ENCODE data around the gene MYRIP.

Gene MYRIP

GRCh38 chr3:40187945-40188344 is 378.5 kb downstream of the MYRIP start:
- DNase-seq (ENCODE audit: low read depth in 3 of 3) = no peak

DNA sequence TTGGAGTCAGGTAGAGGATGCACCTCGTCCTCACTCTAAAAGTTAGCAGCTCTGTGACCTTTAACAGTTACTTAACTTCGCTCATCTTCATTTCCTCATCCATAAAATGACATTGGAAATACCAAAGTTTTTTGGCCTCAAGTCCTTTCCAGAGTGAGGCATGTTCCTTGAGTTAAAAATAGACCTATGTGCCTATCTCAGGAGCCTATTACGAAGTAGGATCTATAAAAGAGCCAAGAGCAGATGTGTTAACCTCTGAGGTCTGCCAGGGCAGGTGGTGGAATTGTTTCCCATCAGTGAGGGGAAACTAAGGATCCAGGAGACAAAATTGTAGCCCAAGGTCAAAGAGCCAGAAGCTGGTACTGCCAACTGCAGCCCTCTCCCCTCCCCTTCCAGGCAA is 379.7 kb downstream of the MYRIP start:
- no peak for DNase-seq (ENCODE audit: low read depth in 3 of 3)

GRCh38 chr3:40190056-40190455 is 380.6 kb downstream of the MYRIP start:
- DNase-seq (ENCODE audit: low read depth in 3 of 3) = no peak

- no peak for DNase-seq (ENCODE audit: low read depth in 3 of 3)
Observed at GRCh38 chr3:40191251-40191650, 381.8 kb downstream of the MYRIP start.

DNA sequence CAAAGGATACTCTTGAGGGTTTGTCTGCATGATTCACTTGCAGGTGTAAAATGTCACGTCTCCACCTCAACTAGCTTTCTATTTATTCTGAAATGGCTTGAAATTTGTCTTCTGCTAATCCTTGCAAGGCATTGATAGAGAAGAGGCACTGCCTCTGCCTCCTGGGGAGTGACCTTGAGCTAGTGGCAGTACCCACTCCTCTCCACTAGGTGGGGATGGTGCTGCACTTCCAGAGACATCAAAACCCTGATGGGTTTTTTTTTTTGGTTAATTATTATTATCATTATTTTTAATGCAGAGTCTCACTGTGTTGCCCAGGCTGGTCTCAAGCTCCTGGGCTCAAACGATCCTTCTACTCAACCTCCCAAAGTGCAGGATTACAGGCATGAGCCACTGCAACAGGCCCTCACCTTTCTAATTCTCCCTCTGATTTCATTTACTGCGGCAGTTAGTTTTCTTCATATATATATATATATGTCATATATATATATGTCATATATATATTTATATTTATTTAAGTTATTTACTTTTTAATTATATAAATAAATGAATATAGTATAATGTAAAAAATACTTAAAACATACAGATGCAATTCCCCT is 382.5 kb downstream of the MYRIP start:
- peak; percentile 19 to 26 (median 19) for DNase-seq (ENCODE audit: low read depth in 3 of 3)

- no peak for DNase-seq (ENCODE audit: low read depth in 3 of 3)
Observed at GRCh38 chr3:40192628-40193027, 383.2 kb downstream of the MYRIP start.

DNA sequence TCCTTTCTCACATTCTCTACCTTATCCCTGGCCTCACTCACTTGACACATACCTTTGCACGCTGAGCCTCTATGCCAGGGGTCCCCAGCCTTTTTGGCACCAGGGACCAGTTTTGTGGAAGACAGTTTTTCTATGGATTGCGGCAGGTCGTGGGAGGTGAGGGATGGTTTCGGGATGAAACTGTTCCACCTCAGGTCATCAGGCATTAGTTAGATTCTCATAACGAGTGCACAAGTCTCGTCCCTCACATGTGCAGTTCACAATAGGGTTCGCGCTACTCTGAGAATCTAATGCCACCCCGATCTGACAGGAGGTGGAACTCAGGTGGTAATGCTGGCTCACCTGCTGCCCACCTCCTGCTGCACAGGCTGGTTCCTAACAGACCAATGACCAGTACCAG is 387.6 kb downstream of the MYRIP start:
- DNase-seq (ENCODE audit: low read depth in 3 of 3) = no peak

DNA sequence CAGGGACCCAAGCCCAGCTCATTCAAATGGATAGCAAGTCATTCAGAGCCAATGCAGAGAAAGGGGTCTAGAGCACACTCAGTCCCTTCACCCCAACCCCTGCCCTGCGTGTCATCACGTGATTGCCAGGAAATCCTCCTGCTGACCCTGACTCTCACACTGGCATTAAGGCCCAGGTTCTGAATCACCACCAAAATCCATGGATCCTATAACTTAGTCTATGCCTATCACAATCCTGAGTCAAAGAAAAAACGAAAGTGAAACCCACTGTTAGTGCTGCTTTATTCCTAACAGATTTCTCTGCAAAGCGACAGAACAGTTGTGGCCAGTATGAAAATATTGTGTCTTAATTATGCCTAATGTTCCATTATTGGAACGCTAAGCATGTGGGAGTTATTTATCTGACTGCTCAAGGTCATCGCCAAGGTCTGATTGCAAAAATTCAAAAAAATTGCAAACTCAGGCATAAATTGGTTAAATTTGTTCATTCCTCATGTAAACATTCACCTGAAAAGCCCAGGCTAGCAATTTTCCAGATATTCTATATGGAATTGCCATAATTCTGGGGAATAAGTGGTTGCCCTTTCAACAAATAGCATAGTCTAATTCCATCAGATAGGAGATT is 391.4 kb downstream of the MYRIP start:
- DNase-seq (ENCODE audit: low read depth in 3 of 3) = no peak

DNA sequence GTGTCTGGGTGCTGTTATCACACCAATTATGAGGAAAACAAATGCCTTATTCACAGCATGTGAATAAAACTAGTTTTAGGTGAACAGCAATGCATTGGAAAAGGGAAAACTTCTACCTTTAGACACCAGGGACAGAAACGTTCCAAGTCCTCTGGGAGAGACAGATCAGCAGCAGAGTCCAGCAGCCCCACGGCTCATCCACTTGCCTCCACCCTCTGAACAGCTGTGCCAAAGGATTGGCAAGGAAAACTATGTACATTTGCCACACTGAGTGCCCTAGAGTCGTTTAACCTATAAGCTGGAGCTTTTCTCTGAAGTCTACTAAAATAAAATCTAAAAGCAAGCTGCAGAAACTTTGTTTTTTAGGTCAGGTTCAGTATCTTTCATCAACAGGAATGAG is 392.4 kb downstream of the MYRIP start:
- no peak for DNase-seq (ENCODE audit: low read depth in 3 of 3)

GRCh38 chr3:40206522-40206921 is 397.1 kb downstream of the MYRIP start:
- DNase-seq (ENCODE audit: low read depth in 3 of 3) = no peak

- DNase-seq (ENCODE audit: low read depth in 3 of 3) = no peak
Observed at GRCh38 chr3:40207796-40208195, 398.4 kb downstream of the MYRIP start.

- DNase-seq (ENCODE audit: low read depth in 3 of 3) = no peak
Observed at GRCh38 chr3:40208251-40208650, 398.8 kb downstream of the MYRIP start.

DNA sequence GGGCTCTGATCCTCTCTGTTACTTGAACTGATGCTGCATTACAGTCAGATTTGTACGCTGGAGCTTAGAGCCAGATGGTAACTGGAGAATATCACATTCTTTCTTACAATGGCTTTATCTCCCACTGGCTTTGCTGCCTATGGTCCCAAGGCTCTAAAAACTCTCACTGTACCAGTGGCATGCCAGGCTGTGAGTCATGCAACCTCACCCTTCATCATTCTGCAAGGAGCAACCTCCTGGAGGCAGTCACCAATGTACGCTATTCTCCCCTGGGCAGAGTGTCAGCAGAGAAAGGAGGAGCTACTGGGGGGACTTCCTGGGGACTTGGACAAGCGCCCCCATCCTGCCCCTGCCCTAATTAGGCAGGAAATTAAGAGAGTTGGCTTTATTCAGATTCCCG is 402.2 kb downstream of the MYRIP start:
- DNase-seq (ENCODE audit: low read depth in 3 of 3) = no peak

DNA sequence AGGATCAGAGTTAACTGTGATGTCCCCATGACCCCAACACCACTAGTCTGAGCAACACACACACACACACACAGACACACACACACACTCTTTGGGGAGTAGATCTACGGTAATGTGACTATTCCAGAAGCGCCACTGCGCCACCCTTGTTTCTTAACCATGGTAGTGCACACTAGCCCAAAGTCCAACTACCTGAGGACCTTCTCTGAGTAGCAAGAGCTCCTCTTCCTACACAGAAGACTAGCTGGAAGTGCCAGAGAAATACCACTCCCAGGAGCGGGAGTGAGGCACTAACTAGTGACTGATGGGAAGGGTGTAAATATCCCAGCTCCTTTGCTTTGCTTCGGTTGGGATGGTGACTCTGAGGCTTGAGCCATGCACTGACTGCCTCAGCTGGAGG is 404.1 kb downstream of the MYRIP start:
- no peak for DNase-seq (ENCODE audit: low read depth in 3 of 3)

DNA sequence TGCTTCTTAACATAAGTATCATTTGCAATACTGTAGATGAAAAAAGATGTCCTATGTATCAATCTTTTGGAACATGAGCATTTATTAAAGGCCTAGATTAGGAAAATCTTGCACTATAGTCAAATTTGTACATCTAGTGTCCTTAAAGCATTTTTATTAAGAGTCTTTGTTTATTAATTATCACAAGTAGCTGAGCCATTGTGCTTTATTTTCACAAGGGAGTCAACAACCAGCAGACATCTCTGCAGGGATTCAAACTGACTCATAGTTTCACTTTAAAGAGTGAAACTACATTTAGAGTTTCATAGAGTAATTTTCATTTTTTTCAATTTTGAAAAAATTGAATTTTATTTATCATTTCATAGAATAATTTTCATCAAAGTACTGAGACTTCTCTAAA is 405.6 kb downstream of the MYRIP start:
- no peak for DNase-seq (ENCODE audit: low read depth in 3 of 3)

- no peak for DNase-seq (ENCODE audit: low read depth in 3 of 3)
Observed at GRCh38 chr3:40216471-40216870, 407.1 kb downstream of the MYRIP start.

- DNase-seq (ENCODE audit: low read depth in 3 of 3) = no peak
Observed at GRCh38 chr3:40223856-40224255, 414.4 kb downstream of the MYRIP start.

- no peak for DNase-seq (ENCODE audit: low read depth in 3 of 3)
Observed at GRCh38 chr3:40224796-40225515, 415.5 kb downstream of the MYRIP start.

DNA sequence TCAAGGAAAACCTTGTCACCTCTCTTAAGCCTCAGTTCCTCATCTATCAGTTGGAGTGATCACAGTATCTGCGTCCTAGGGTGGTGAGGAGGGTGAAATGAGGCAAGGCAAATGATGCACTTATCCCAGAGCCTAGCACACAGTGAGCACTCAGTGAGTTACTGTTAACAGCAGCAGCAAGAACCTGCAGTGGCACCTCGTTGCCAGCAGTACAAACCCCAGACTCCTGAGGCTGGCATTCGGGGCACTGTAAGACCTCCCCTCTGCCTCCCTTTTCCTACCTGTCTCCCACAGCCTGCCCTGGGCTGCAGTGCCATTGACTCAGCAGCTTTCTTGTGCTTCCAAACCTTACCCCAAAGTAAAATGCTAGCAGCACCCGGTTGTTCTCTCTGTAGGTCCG is 417.2 kb downstream of the MYRIP start:
- no peak for DNase-seq (ENCODE audit: low read depth in 3 of 3)

DNA sequence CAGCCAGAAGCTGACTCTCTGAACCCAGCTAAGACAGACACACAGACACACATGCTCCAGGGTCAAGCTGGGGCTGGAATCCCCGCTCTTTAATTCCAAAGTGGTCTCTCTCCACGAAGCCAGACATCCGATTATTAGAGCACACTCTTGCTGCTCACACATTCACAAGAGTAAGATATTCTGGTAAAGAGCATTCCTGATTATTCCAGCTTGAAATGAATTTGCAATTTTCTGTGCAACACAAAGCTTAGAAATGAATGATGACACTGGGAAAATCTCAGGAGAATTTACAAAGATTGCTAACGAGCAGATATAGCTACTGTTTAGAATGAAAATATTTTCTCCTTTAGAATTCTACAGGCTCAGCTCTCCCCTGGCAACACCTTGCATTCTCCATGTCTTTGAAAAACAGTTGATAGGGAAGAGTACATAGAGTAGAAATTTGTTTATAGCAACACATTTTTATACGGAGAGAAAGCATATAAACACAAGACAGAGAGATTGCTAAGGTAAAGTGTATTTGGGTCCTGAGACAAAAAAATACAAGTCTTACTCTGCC is 419.5 kb downstream of the MYRIP start:
- no peak for DNase-seq (ENCODE audit: low read depth in 3 of 3)

- no peak for DNase-seq (ENCODE audit: low read depth in 3 of 3)
Observed at GRCh38 chr3:40229386-40229785, 420.0 kb downstream of the MYRIP start.

DNA sequence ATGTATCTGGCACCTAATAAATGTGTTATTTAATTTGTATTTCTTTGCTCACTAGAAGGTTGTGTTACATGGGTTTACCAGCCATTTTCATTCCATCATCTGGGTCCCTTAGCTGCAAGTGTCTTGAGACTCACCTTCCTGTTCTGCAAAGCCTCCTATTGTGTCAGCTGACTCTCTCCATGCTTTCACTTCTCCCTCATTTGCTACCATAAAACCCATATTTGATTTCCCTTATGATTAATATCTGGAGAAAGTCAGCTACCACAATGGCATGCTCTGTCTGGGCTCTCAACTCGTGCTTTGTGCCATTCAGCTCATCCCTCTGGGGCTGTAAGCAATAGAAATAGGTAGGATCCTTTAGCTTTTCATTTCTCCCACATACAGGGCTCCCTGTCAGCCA is 420.6 kb downstream of the MYRIP start:
- DNase-seq (ENCODE audit: low read depth in 3 of 3) = no peak

- no peak for DNase-seq (ENCODE audit: low read depth in 3 of 3)
Observed at GRCh38 chr3:40230382-40230781, 421.0 kb downstream of the MYRIP start.
